Measurements from ENCODE around the gene CSF1R. TPM values are rescaled to one million over a fixed set of nuclear protein-coding genes. Genes with fewer than 3 reads are reported as not detected.

The CSF1R gene
- total and polyA plus RNA-seq, 2 of the 4 experiments (the other 2 are of a cell fraction) = 0.14 to 0.36 TPM

DNA sequence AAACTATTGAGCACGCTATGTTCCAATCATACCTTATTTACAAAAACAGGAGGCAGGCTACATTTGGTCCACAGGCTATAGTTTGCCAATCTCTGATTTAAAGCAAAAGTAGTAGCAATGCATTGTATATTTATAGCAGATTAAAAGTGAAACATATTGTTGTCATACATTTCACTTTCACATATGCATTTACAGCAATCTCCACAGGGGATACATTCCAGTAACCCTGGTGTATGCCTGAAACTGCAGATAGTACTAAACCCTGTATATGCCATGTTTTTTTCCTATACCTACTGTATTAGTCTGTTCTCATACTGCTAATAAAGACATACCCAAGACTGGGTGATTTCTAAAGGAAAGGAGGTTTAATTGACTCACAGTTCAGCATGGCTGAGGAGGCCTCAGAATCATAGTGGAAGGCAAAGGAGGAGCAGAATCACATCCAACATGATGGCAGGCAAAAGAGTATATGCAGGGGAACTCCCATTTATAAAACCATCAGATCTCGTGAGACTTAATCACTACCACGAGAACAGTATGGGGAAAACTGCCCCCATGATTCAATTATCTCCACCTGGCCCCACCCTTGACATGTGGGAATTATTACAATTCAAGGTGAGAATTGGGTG lies 5.9 kb upstream of the CSF1R start:
- Histone ChIP-seq H4K8ac (ENCODE audit: low read depth in 2 of 2, low read length in 2 of 2) (no peak overlapping the region), H3K4me1 (ENCODE audit: control insufficient read depth, insufficient read depth, low read length) (no peaks in the 10 kb centered on the region), H2AFZ (replicated peaks; ENCODE audit: low read length, poor library complexity) (no peak overlapping the region), H3K4ac (ENCODE audit: low read depth, low read length) (no peak overlapping the region), H3K9me3 (ENCODE audit: control insufficient read depth, insufficient read depth, low read length) (no peaks in the 10 kb centered on the region), H3K27ac (ENCODE audit: insufficient read depth, low read length) (no peak overlapping the region), H2BK15ac (ENCODE audit: low read depth, low read length) (no peak overlapping the region), H3K9me1 (ENCODE audit: insufficient read depth, low read length) (no peaks in the 10 kb centered on the region), H3K18ac (ENCODE audit: low read depth, low read length) (no peak overlapping the region), H3K36me3 (ENCODE audit: control insufficient read depth, insufficient read depth, low read length) (no peaks in the 10 kb centered on the region), H3K4me2 (ENCODE audit: low read depth, low read length) (no peak overlapping the region), H3K56ac (ENCODE audit: extremely low read depth, insufficient read depth, low read length) (no peak overlapping the region), H3K14ac (replicated peaks; ENCODE audit: low read depth, low read length) (no peak overlapping the region), H4K20me1 (ENCODE audit: insufficient read depth, low read length) (no peaks in the 10 kb centered on the region), H3K79me1 (ENCODE audit: low read depth in 1 of 2, low read length in 2 of 2) (no peaks in the 10 kb centered on the region), H3K23ac (ENCODE audit: low read depth, low read length) (no peak overlapping the region), H3K27me3 (ENCODE audit: control insufficient read depth, insufficient read depth, low read length) (peaks cover 21% of the 10 kb centered on the region), H4K5ac (ENCODE audit: low read depth, low read length) (no peak overlapping the region), H3K9ac (ENCODE audit: low read depth, low read length) (no peak overlapping the region), H4K91ac (ENCODE audit: insufficient read depth, low read depth, low read length) (no peak overlapping the region), H3K4me3 (ENCODE audit: insufficient read depth, low read depth, low read length) (no peak overlapping the region), H2BK120ac (ENCODE audit: low read depth, low read length) (no peak overlapping the region), H2BK20ac (ENCODE audit: low read depth, low read length) (no peak overlapping the region), H2BK5ac (ENCODE audit: low read depth, low read length, poor library complexity, severe bottlenecking) (no peak overlapping the region), H2AK9ac (replicated peaks; ENCODE audit: low read depth, low read length, poor library complexity) (no peak overlapping the region), H2AK5ac (ENCODE audit: low read depth, low read length) (no peak overlapping the region)
- WGBS, 2 experiments (ENCODE audit: extremely low coverage in 2 of 2, insufficient read length in 1 of 2) = no CpG with 5 or more reads among the region's 3 CpGs
- BruUV-seq (replicated peaks) = no TSS peak
- DNase-seq (no peak), ATAC-seq (ENCODE audit: low read depth) (no peak)
- POLR2A ChIA-PET (ENCODE audit: unreplicated experiment) = no interaction called here
- CTCF ChIA-PET = interaction anchor here (0.6 kb wide), 1 partner anchor 31 kb away, joined by 5 read pairs; no protein-coding TSS in a partner anchor
- intact Hi-C loops (cut with micrococcal nuclease) = no loop called here
- in situ Hi-C loops (cut with MboI; ENCODE audit: low sequenced_read_pairs) = no loop called here
- TF ChIP-seq BHLHE40 (IDR thresholded peaks at IDR 0.05; ENCODE audit: low read depth, low read length) = no peak
- TF ChIP-seq CHD1 (IDR thresholded peaks at IDR 0.05; ENCODE audit: low read depth, low read length) = no peak
- TF ChIP-seq CTCF (conservative IDR thresholded peaks at IDR 0.05; ENCODE audit: low read depth, low read length) = no peak
- TF ChIP-seq NFE2L2 (IDR thresholded peaks at IDR 0.05; ENCODE audit: low read depth, low read length) = no peak
- TF ChIP-seq RFX5 (IDR thresholded peaks at IDR 0.05; ENCODE audit: low read depth, low read length) = no peak
- no peak for TF ChIP-seq USF2 (IDR thresholded peaks at IDR 0.05; ENCODE audit: low read depth, low read length)
- TF ChIP-seq MAZ (IDR thresholded peaks at IDR 0.05; ENCODE audit: borderline replicate concordance, low read depth, low read length) = no peak
- TF ChIP-seq MAFK (IDR thresholded peaks at IDR 0.05; ENCODE audit: low read depth, low read length) = no peak
- TF ChIP-seq FOS (IDR thresholded peaks at IDR 0.05; ENCODE audit: low read depth, low read length) = no peak
- TF ChIP-seq SMC3 (IDR thresholded peaks at IDR 0.05; ENCODE audit: low read depth, low read length) = no peak
- TF ChIP-seq POLR2A (IDR thresholded peaks at IDR 0.05; ENCODE audit: low read depth, low read length) = no peak
- no peak for TF ChIP-seq RAD21 (IDR thresholded peaks at IDR 0.05; ENCODE audit: low read length)
- dilution Hi-C loops (cut with HindIII; ENCODE audit: low sequenced_read_pairs, unreplicated experiment) = no loop called here
